ENCODE measurements around the gene GPBP1. TPM values are rescaled to one million over a fixed set of nuclear protein-coding genes. Genes with fewer than 3 reads are reported as not detected.
"Not testable (repeated sequence)": the region's sequence is repeated elsewhere in the genome, so short reads cannot be mapped to it uniquely, and the experiment has no call there.

Gene GPBP1
- total and polyA plus RNA-seq, 2 experiments from 2014 or later: 65.3 to 85.9 TPM

DNA sequence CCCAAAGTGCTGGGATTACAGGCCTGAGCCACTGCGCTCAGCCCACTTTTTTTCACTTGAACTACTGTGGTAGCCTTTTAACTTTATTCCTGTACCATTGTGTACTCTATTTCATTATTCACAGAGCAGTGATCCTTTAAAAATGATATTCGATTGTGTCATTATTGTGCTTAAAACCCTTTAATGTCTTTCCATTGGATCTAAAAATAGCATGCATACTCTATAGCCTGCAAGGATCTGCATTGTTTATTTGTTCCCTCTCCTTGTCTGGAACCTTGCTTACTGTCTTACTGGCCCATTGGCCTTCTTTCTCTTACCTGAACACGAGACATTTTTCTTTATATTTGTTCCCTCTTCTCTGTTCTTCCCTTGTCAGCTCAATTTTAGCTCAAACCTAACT lies 15.7 kb downstream of the GPBP1 start:
- Histone ChIP-seq H3K4me3 (no peak overlapping the region), H3K9me3 (ENCODE audit: low read depth) (no peaks in the 10 kb centered on the region), H3K4me1 (ENCODE audit: low read depth) (peaks cover 13% of the 10 kb centered on the region), H3K27me3 (no peaks in the 10 kb centered on the region), H3K36me3 (no peaks in the 10 kb centered on the region), H3K27ac (no peak overlapping the region)
- DNase-seq (ENCODE audit: low read depth in 1 of 2, low spot score in 1 of 2): no peak
- TF ChIP-seq, protein P1, sequence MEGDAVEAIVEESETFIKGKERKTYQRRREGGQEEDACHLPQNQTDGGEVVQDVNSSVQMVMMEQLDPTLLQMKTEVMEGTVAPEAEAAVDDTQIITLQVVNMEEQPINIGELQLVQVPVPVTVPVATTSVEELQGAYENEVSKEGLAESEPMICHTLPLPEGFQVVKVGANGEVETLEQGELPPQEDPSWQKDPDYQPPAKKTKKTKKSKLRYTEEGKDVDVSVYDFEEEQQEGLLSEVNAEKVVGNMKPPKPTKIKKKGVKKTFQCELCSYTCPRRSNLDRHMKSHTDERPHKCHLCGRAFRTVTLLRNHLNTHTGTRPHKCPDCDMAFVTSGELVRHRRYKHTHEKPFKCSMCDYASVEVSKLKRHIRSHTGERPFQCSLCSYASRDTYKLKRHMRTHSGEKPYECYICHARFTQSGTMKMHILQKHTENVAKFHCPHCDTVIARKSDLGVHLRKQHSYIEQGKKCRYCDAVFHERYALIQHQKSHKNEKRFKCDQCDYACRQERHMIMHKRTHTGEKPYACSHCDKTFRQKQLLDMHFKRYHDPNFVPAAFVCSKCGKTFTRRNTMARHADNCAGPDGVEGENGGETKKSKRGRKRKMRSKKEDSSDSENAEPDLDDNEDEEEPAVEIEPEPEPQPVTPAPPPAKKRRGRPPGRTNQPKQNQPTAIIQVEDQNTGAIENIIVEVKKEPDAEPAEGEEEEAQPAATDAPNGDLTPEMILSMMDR (IDR thresholded peaks at IDR 0.05; ENCODE audit: low read depth, low read length): no peak

DNA sequence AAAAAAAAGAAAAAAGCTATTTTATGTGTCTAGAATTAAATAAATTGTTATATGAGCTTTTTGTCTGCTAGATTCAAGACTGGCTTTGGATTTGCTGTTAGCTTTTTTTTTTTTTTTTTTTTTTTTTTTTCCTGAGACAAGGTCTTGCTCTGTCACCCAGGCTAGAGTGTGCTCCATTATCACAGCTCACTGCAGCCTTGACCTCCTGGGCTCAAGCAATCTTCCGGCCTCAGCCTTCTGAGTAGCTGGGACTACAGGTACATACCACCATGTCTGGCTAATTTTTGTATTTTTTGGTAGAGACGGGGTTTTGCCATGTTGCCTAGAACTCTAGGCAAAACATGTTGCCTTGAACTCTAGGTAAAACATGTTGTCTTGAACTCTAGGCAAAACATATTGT lies 16.7 kb downstream of the GPBP1 start:
- Histone ChIP-seq H3K27ac (no peak overlapping the region), H3K9me3 (ENCODE audit: low read depth) (no peaks in the 10 kb centered on the region), H3K27me3 (no peaks in the 10 kb centered on the region), H3K4me1 (ENCODE audit: low read depth) (peaks cover 13% of the 10 kb centered on the region), H3K36me3 (no peaks in the 10 kb centered on the region), H3K4me3 (no peak overlapping the region)
- no peak for DNase-seq (ENCODE audit: low read depth in 1 of 2, low spot score in 1 of 2)
- TF ChIP-seq, protein P1 (IDR thresholded peaks at IDR 0.05; ENCODE audit: low read depth, low read length): no peak

DNA sequence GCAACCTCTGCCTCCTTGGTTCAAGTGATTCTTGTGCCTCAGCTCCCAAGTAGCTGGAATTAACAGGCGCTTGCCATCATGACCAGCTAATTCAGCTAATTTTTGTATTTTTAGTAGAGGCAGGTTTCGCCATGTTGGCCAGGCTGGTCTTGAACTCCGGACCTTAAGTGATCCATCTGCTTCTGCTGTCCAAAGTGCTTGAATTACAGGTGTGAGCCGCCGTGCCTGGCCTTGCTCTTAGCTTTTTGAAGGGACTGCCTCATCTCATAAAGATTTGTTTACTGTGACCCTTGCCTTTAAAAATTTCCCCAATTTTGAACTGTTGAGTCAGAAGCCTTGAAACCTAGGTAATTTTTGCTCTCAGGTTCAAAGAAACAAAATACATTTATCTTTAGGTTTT lies 17.3 kb downstream of the GPBP1 start:
- Histone ChIP-seq H3K4me3 (no peak overlapping the region), H3K36me3 (no peaks in the 10 kb centered on the region), H3K4me1 (ENCODE audit: low read depth) (peaks cover 13% of the 10 kb centered on the region), H3K27ac (no peak overlapping the region), H3K9me3 (ENCODE audit: low read depth) (no peaks in the 10 kb centered on the region), H3K27me3 (no peaks in the 10 kb centered on the region)
- TF ChIP-seq, protein P1 (IDR thresholded peaks at IDR 0.05; ENCODE audit: low read depth, low read length): no peak
- no peak for DNase-seq (ENCODE audit: low read depth in 1 of 2, low spot score in 1 of 2)

DNA sequence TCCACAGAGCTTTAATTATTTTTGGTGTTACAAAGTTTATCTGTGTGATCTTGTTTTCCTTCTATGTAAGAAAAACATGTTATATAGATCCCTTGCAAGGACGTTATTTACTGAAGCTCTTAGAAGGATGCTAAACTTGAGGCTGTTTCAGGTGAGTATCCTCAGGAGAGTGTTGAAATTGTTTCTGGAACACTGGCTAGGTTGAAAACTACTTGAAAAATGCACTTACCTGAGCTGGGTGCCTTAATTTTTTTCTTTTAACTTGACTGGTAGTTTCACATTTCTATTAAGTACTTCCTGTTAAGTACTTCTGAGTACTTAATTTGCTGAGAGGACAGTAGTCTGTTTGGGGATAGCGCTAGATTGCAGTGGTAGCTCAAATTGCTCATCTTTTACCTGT lies 18.1 kb downstream of the GPBP1 start:
- no peak overlapping the region for H3K27ac ChIP-seq
- H3K9me3 ChIP-seq (ENCODE audit: low read depth): no peaks in the 10 kb centered on the region
- TF ChIP-seq, protein P1 (IDR thresholded peaks at IDR 0.05; ENCODE audit: low read depth, low read length): no peak
- no peak overlapping the region for H3K4me3 ChIP-seq
- H3K4me1 ChIP-seq (ENCODE audit: low read depth): peaks cover 9% of the 10 kb centered on the region
- H3K27me3 ChIP-seq: no peaks in the 10 kb centered on the region
- H3K36me3 ChIP-seq: peaks cover 2% of the 10 kb centered on the region
- DNase-seq (ENCODE audit: low read depth in 1 of 2, low spot score in 1 of 2): no peak

DNA sequence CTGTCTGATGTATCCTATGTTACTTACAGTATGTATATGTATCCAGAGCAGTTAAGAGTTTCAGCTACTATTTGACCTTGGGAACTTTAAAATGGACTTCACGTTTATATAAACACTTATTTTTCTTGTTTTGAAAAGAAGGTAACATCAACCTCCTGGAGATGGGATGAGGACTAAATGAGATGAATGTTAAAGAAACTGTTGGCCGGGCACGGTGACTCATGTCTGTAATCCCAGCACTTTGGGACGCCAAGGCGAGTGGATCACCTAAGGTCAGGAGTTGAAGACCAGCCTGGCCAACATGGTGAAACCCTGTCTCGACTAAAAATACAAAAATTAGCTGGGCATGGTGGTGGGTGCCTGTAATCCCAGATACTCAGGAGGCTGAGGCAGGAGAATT lies 19.0 kb downstream of the GPBP1 start:
- not testable (repeated sequence) for H3K27me3 ChIP-seq, H3K36me3 ChIP-seq

DNA sequence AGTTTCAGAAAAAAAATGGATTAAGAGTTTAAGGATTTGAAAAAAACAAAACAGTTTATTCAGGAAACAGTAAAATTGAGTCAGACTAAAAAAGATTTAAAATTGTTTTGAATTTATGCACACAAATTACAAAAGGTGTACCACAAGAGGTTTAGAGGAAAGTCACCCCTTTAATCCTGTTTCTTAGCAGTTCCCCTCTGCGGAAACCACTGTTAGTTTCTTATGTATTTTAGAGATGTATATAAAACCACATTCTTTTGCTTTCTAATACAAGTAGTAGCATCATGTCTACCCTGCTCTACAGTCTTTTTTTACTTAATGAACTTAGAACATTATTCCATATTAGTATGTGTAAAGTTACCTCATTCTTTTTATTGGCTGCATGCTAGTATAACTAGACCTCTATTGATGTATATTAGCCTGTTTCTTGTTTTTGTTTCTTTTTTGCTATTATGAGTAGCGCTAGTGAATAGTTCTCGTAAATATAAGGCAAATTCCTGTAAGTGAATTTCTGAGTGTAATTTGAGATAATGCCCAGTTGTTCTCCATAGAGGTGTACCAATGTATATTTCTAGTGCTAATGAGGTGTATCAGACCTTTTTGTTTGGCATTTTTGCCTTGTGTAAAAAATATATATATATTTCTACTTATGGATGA lies 20.0 kb downstream of the GPBP1 start:
- Histone ChIP-seq H3K4me1 (ENCODE audit: low read depth) (no peaks in the 10 kb centered on the region), H3K9me3 (ENCODE audit: low read depth) (no peaks in the 10 kb centered on the region), H3K27me3 (no peaks in the 10 kb centered on the region), H3K36me3 (peaks cover 2% of the 10 kb centered on the region), H3K4me3 (no peak overlapping the region), H3K27ac (no peak overlapping the region)
- no peak for DNase-seq (ENCODE audit: low read depth in 1 of 2, low spot score in 1 of 2)
- TF ChIP-seq, protein P1 (IDR thresholded peaks at IDR 0.05; ENCODE audit: low read depth, low read length): no peak

More for the DNA sequence above, 19.0 kb downstream of the GPBP1 start:
- not testable (repeated sequence) for H3K27ac ChIP-seq; DNase-seq (ENCODE audit: low read depth in 1 of 2, low spot score in 1 of 2); H3K4me1 ChIP-seq (ENCODE audit: low read depth); H3K4me3 ChIP-seq; H3K9me3 ChIP-seq (ENCODE audit: low read depth)

Measured in cardiac muscle cell (in vitro differentiated cells and primary cell).